ENCODE measurements around the gene ACTRT2.

- no peak for TF ChIP-seq CTCF (IDR thresholded peaks at IDR 0.05; ENCODE audit: borderline replicate concordance, extremely low read depth, low read length, poor library complexity, severe bottlenecking)
- TF ChIP-seq EZH2 (IDR thresholded peaks at IDR 0.05; ENCODE audit: borderline replicate concordance, low read depth, low read length, severe bottlenecking): no peak
Observed at GRCh38 chr1:3055051-3055450, 33.8 kb downstream of the ACTRT2 start.
